Measurements from ENCODE around the gene MKS1. TPM values are rescaled to one million over a fixed set of nuclear protein-coding genes. Genes with fewer than 3 reads are reported as not detected.

Gene MKS1
- total RNA-seq, 1 experiment from 2014 or later: 24.8 TPM

DNA sequence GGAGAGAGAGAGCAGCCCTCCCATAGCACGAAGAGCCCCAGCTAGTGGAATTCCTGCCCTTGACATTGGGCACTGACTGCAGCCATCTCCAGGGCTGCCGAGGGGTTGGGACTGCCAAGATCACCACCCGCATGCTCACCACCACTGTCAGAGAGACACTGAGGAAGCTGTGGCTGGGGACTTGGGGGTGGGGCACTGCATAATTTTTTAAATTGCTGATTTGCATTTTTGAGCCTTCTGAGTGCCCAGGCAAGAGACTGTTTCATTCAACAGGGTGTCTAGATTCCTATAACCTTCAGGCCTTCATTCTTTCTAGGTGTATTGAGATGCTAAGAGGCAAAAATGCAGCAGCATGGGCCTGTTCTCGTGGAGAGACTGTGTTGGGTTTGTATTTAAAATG lies 35.5 kb downstream of the MKS1 start:
- Histone ChIP-seq H4K20me1 (ENCODE audit: control insufficient read depth, insufficient read depth, insufficient read length) (no peaks in the 10 kb centered on the region), H3T11ph (ENCODE audit: low read length) (no peak overlapping the region), H2BK120ac (ENCODE audit: low read depth, low read length, poor library complexity, severe bottlenecking) (no peak overlapping the region), H3K9me3 (ENCODE audit: control insufficient read depth, low read depth, low read length) (no peaks in the 10 kb centered on the region), H2AFZ (ENCODE audit: low read length) (no peak overlapping the region), H2AK5ac (ENCODE audit: insufficient read length, low read length) (no peak overlapping the region), H2BK15ac (ENCODE audit: low read depth, low read length) (no peak overlapping the region), H3K23ac (ENCODE audit: insufficient read length, low read depth, low read length) (no peak overlapping the region), H3K79me2 (ENCODE audit: insufficient read depth, low read length) (no peaks in the 10 kb centered on the region), H3K27me3 (ENCODE audit: insufficient read depth, low read length) (no peaks in the 10 kb centered on the region; the same call in 1 of the 2 replicates), H3K4ac (ENCODE audit: low read depth, low read length) (no peak overlapping the region), H3K23me2 (ENCODE audit: insufficient read length, low read depth, low read length, poor library complexity, severe bottlenecking) (no peaks in the 10 kb centered on the region), H3K4me2 (ENCODE audit: insufficient read depth, insufficient read length, low read length) (no peak overlapping the region), H3K18ac (ENCODE audit: insufficient read length, low read depth, low read length) (no peak overlapping the region), H4K8ac (replicated peaks; ENCODE audit: insufficient read length, low read depth, low read length) (no peak overlapping the region), H3K4me1 (ENCODE audit: insufficient read depth, low read length) (no peaks in the 10 kb centered on the region), H3K56ac (ENCODE audit: insufficient read length, low read depth, low read length) (no peak overlapping the region), H4K91ac (ENCODE audit: insufficient read length, low read depth, low read length) (no peak overlapping the region), H3K14ac (ENCODE audit: insufficient read depth, low read length) (no peak overlapping the region), H3K27ac (ENCODE audit: insufficient read length, low read depth, low read length) (no peak overlapping the region), H2BK12ac (ENCODE audit: insufficient read length, low read depth, low read length) (no peak overlapping the region), H2BK5ac (ENCODE audit: insufficient read length, low read length) (no peak overlapping the region), H2BK20ac (ENCODE audit: low read depth, low read length, poor library complexity, severe bottlenecking) (no peak overlapping the region), H4K5ac (ENCODE audit: insufficient read length, low read depth, low read length) (no peak overlapping the region), H3K9ac (ENCODE audit: extremely low read depth, insufficient read length, low read length) (no peak overlapping the region), H3K79me1 (ENCODE audit: insufficient read depth, low read depth, low read length, poor library complexity, severe bottlenecking) (no peaks in the 10 kb centered on the region)
- no peak overlapping the region for H3K27ac Mint-ChIP-seq
- no peaks in the 10 kb centered on the region; a peak in 1 of 5 replicates for H3K9me3 Mint-ChIP-seq
- TF ChIP-seq CTCF (conservative IDR thresholded peaks at IDR 0.05): no peak
- H3K4me1 Mint-ChIP-seq: peaks cover 7 to 8% of the 10 kb centered on the region in 2 experiments; a peak in 3 of 4 replicates
- DNase-seq: no peak
- H3K4me3 Mint-ChIP-seq: no peak overlapping the region
- peaks cover 15% of the 10 kb centered on the region for H3K27me3 Mint-ChIP-seq (ENCODE audit: low read depth)
- no CpG with 5 or more reads among the region's 4 CpGs for WGBS (ENCODE audit: extremely low coverage, insufficient read length, low lambda C conversion rate)
- no peaks in the 10 kb centered on the region for H3K36me3 Mint-ChIP-seq (ENCODE audit: insufficient read depth in 1 of 3, low read depth in 3 of 3)
